ENCODE results near the gene TSPAN14.
A peak's percentile ranks its signal among the peaks of the same experiment; 100 is the strongest.

Gene TSPAN14

GRCh38 chr10:80421707-80422536 is 32.2 kb upstream of the TSPAN14 start:
- DNase-seq (ENCODE audit: low spot score): peak; percentile 54
- no peak for TF ChIP-seq CTCF (IDR thresholded peaks at IDR 0.05; ENCODE audit: extremely low read depth, insufficient read depth, missing control alignments)
- in situ Hi-C loops (cut with MboI; ENCODE audit: low pct_unique_long_range_greater_than_20kb, low sequenced_read_pairs, unreplicated experiment): no loop called here

DNA sequence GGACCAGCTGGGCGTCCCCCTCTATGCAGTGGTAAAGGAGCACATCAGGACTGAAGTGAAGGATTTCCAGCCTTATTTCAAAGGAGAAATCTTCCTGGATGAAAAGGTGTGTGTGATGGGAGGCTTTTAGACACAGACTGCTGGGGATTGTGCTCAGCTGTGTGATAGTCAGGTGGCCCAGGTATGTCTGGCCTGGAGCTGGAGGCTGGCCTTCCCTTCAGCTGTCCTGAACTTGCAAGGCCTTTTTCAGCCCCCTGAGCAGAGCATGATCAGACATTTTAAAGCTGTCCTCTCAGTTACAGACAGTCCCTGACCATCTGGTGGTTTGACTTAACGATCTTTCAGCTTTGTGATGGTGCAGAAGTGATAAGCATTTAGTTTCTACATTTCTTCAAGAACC is 28.2 kb upstream of the TSPAN14 start:
- no peak for DNase-seq (ENCODE audit: low spot score)
- in situ Hi-C loops (cut with MboI; ENCODE audit: low pct_unique_long_range_greater_than_20kb, low sequenced_read_pairs, unreplicated experiment): no loop called here
- TF ChIP-seq CTCF (IDR thresholded peaks at IDR 0.05; ENCODE audit: extremely low read depth, insufficient read depth, missing control alignments): no peak

DNA sequence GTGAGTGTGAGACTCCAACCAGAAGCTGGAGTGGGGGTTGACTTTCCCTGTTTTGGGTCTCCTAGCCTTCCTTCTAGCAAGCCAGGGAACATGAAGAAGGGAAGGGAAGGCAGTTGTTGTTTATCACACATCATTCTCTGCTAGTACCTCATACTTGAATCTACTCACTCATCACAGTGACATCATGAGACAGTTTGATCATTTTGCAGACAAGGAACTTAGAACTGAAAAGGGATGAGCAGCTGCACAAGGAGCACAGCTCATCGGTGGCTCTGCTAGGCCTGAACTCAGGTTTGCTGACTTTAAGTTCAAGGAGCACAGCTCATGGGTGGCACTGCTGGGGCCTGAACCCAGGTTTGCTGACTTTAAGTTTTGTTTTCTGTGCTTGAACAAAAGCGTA is 26.6 kb upstream of the TSPAN14 start:
- DNase-seq (ENCODE audit: low spot score): no peak
- TF ChIP-seq CTCF (IDR thresholded peaks at IDR 0.05; ENCODE audit: extremely low read depth, insufficient read depth, missing control alignments): no peak
- in situ Hi-C loops (cut with MboI; ENCODE audit: low pct_unique_long_range_greater_than_20kb, low sequenced_read_pairs, unreplicated experiment): no loop called here

DNA sequence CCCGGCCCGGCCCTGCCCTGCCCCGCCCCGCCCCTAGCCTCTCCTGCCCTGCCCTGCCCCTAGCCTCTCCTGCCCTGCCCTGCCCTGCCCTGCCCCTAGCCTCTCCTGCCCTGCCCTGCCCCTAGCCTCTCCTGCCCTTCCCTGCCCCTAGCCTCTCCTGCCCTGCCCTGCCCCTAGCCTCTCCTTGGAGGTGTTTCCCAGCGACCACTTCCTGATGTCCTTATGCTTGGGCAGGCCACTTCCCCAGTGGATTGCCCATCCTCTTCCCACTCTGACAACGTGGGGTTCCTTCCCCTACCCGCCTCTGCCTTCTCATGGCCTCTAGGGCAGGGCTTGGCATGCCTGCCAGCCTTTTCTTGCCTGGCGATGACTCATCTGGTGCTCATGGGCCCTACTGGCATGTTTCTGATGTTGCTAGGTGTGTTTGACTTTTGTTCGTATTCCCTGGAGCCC is 24.6 kb upstream of the TSPAN14 start:
- TF ChIP-seq CTCF (IDR thresholded peaks at IDR 0.05; ENCODE audit: extremely low read depth, insufficient read depth, missing control alignments): no peak
- in situ Hi-C loops (cut with MboI; ENCODE audit: low pct_unique_long_range_greater_than_20kb, low sequenced_read_pairs, unreplicated experiment): no loop called here
- DNase-seq (ENCODE audit: low spot score): no peak

- DNase-seq (ENCODE audit: low spot score): no peak
- in situ Hi-C loops (cut with MboI; ENCODE audit: low pct_unique_long_range_greater_than_20kb, low sequenced_read_pairs, unreplicated experiment): no loop called here
- TF ChIP-seq CTCF (IDR thresholded peaks at IDR 0.05; ENCODE audit: extremely low read depth, insufficient read depth, missing control alignments): no peak
Observed at GRCh38 chr10:80433134-80433533, 21.0 kb upstream of the TSPAN14 start.

DNA sequence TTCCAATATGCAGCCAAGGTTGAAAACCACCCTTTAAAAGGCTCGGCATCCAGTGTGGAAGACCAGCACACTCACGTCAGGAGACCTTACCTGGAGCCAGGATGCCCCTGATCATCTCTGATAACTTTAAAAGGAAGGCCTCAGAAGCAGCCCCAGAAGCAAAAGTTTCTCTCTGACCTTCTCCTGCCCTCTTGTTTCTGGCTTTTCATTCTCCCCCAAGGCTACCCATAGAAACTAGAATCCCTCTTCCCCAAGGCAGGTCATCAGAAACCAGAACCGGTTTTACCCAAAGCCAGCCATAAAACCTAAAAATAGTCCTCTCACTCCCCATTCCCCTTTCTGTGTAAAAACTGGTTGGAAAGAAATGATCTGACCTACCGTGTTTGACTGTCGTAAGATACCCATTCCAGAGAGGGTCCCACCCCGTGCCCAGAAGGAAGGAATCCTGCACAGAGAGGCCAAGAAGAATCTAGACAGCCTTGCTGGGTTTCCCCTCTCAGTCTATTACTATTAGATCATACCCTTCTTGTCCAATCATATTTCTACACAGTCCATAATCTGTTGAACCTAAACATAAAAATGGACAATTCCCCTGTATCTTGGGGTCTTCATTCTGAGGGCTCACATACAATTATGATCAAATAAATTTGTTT is 17.5 kb upstream of the TSPAN14 start:
- in situ Hi-C loops (cut with MboI; ENCODE audit: low pct_unique_long_range_greater_than_20kb, low sequenced_read_pairs, unreplicated experiment): no loop called here
- DNase-seq (ENCODE audit: low spot score): no peak
- no peak for TF ChIP-seq CTCF (IDR thresholded peaks at IDR 0.05; ENCODE audit: extremely low read depth, insufficient read depth, missing control alignments)
